AG04450 (cell line): ENCODE results near the gene KCP. TPM values are rescaled to one million over a fixed set of nuclear protein-coding genes. Genes with fewer than 3 reads are reported as not detected.

Experiments used
- CTCF ChIA-PET: fragments of 300-600, 350-600 bp; formaldehyde crosslinking; extraction: SDS; loops from one replicate; lab custom pipeline; 2022; ENCODE audit warnings: antibody characterized with exemption, inconsistent platforms; lab: Charles Lee
- POLR2A ChIA-PET: fragments of 350-600 bp; formaldehyde crosslinking; extraction: SDS; loops from one replicate; lab custom pipeline; 2021; ENCODE audit warnings: antibody characterized with exemption, inconsistent platforms; lab: Yijun Ruan, JAX
- DNase-seq: peaks from one replicate; pipeline ENCODE4 v3.0.0-alpha.2; 2011; ENCODE audit warnings: low read depth, low spot score
- H3K27ac ChIP-seq: one replicate; pipeline ENCODE4 v1.5.1; 2012; ENCODE audit warnings: low read depth, low read length, control low read depth
- H3K27me3 ChIP-seq: one replicate; pipeline ENCODE4 v1.6.0; 2012; ENCODE audit warnings: low read length; ENCODE audit not compliant: control insufficient read depth, insufficient read depth
- H3K4me3 ChIP-seq: 2 replicates; pipeline ENCODE4 v1.5.1; 2011; ENCODE audit warnings: mild to moderate bottlenecking, low read depth, low read length, control low read depth
- H3K9me3 ChIP-seq: 2 replicates; pipeline ENCODE4 v1.5.1; 2012; ENCODE audit warnings: low read length; ENCODE audit not compliant: control insufficient read depth, insufficient read depth
- polyA plus RNA-seq: library from polyadenylated mRNA; depleted of rRNA; stranded (reverse); fragments of >200 nt; gene quantifications from 2 replicates; pipeline ENCODE4 v1.2.3, GENCODE V29; 2011
- TF ChIP-seq, protein P1 (sequence below): IDR thresholded peaks from 2 replicates; pipeline ENCODE4 v1.5.1; 2011; ENCODE audit warnings: low read depth, low read length, control low read depth, inconsistent platforms

The KCP gene
- polyA plus RNA-seq, 1 experiment: 0.04 TPM

- Histone ChIP-seq H3K27ac (no peak overlapping the region), H3K9me3 (peaks cover 3% of the 10 kb centered on the region; the same call in 1 of the 2 replicates), H3K4me3 (no peak overlapping the region), H3K27me3 (no peaks in the 10 kb centered on the region)
- DNase-seq: no peak
- TF ChIP-seq, protein P1, sequence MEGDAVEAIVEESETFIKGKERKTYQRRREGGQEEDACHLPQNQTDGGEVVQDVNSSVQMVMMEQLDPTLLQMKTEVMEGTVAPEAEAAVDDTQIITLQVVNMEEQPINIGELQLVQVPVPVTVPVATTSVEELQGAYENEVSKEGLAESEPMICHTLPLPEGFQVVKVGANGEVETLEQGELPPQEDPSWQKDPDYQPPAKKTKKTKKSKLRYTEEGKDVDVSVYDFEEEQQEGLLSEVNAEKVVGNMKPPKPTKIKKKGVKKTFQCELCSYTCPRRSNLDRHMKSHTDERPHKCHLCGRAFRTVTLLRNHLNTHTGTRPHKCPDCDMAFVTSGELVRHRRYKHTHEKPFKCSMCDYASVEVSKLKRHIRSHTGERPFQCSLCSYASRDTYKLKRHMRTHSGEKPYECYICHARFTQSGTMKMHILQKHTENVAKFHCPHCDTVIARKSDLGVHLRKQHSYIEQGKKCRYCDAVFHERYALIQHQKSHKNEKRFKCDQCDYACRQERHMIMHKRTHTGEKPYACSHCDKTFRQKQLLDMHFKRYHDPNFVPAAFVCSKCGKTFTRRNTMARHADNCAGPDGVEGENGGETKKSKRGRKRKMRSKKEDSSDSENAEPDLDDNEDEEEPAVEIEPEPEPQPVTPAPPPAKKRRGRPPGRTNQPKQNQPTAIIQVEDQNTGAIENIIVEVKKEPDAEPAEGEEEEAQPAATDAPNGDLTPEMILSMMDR: no peak
- CTCF ChIA-PET: interaction anchor here (0.6 to 1.0 kb wide), 2 partner anchors 8 to 15 kb away, joined by 3 read pairs; no protein-coding TSS in a partner anchor
- POLR2A ChIA-PET: interaction anchor here (0.6 to 0.8 kb wide), 3 partner anchors 110 to 206 kb away, joined by 3 to 5 read pairs (median 3); no protein-coding TSS in a partner anchor
Measured at GRCh38 chr7:128886391-128887168, 23.9 kb downstream of the KCP start.

DNA sequence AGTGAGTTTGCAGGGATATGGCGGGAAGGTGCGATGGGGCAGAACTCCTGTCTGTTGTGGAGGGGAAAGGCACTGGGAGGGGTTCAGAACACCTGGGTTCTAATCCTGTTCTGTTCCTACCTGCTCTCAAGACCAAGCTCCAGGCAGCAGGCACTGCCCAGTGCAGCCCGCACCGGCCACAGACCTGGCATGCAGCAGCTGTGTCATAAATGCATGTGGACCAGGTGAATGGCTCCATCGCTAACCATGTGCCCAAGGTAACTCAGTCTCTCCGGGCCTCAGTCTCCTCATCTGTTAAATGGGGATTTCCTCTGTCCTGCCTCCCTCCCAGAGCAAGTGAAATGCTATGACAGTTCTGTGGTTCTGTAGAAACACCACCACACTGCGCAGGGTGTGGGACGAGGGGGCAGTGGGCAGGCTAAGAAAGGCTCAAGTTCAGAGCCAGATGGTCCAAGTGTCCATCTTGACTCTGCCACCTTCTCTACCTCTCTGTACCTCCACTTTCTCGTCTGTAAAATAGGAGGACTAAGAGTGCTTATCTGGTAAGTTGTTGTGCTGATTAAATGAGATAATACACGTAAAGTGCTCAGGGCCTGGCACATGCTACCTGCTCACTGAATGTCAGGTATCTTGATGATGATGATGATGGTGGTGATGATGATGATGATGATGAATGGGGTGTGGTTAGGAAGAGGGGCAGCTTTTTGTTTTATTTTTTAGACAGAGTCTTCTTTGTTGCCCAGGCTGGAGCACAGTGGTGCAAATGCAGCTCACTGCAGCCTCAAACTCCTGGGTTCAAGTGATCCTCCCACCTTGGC, 24.9 kb downstream of the KCP start:
- H3K27me3 ChIP-seq: no peaks in the 10 kb centered on the region
- no peak for DNase-seq
- no peak overlapping the region for H3K27ac ChIP-seq
- no peak overlapping the region for H3K4me3 ChIP-seq
- peaks cover 3% of the 10 kb centered on the region; the same call in 1 of the 2 replicates for H3K9me3 ChIP-seq
- ChIA-PET CTCF (interaction anchor here (0.6 to 1.0 kb wide), 3 partner anchors 9 to 279 kb away, joined by 3 read pairs; no protein-coding TSS in a partner anchor), POLR2A (interaction anchor here (0.6 to 0.8 kb wide), 2 partner anchors 109 to 205 kb away, joined by 3 read pairs; no protein-coding TSS in a partner anchor)
- TF ChIP-seq, protein P1: no peak

GRCh38 chr7:128884561-128885369, 25.7 kb downstream of the KCP start:
- TF ChIP-seq, protein P1: no peak
- ChIA-PET CTCF (interaction anchor here (0.6 to 2.9 kb wide), 6 partner anchors 12 to 289 kb away, joined by 3 to 28 read pairs (median 6); partner anchors contain the start of genes ATP6V1F and KCP), POLR2A (no interaction called here)
- Histone ChIP-seq H3K9me3 (peaks cover 3% of the 10 kb centered on the region; the same call in 1 of the 2 replicates), H3K4me3 (no peak overlapping the region), H3K27ac (no peak overlapping the region), H3K27me3 (no peaks in the 10 kb centered on the region)
- DNase-seq: no peak

- H3K27ac ChIP-seq: no peak overlapping the region
- no peaks in the 10 kb centered on the region for H3K27me3 ChIP-seq
- DNase-seq: no peak
- no peak overlapping the region for H3K4me3 ChIP-seq
- ChIA-PET POLR2A (interaction anchor here (0.7 to 1.0 kb wide), 2 partner anchors 21 to 103 kb away, joined by 3 to 5 read pairs; partner anchors contain the start of gene ATP6V1F), CTCF (interaction anchor here (0.6 to 2.9 kb wide), 29 partner anchors 9 to 473 kb away, joined by 3 to 28 read pairs (median 4); partner anchors contain the start of genes ATP6V1F, GARIN1A and KCP)
- TF ChIP-seq, protein P1: peak; percentile 85
- peaks cover 3% of the 10 kb centered on the region; the same call in 1 of the 2 replicates for H3K9me3 ChIP-seq
Measured at GRCh38 chr7:128883622-128884448, 26.7 kb downstream of the KCP start.
